ENCODE measurements around the gene CEP68.

- TF ChIP-seq, protein P1, sequence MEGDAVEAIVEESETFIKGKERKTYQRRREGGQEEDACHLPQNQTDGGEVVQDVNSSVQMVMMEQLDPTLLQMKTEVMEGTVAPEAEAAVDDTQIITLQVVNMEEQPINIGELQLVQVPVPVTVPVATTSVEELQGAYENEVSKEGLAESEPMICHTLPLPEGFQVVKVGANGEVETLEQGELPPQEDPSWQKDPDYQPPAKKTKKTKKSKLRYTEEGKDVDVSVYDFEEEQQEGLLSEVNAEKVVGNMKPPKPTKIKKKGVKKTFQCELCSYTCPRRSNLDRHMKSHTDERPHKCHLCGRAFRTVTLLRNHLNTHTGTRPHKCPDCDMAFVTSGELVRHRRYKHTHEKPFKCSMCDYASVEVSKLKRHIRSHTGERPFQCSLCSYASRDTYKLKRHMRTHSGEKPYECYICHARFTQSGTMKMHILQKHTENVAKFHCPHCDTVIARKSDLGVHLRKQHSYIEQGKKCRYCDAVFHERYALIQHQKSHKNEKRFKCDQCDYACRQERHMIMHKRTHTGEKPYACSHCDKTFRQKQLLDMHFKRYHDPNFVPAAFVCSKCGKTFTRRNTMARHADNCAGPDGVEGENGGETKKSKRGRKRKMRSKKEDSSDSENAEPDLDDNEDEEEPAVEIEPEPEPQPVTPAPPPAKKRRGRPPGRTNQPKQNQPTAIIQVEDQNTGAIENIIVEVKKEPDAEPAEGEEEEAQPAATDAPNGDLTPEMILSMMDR (IDR thresholded peaks at IDR 0.05): no peak
- TF ChIP-seq POLR2A (IDR thresholded peaks at IDR 0.05): no peak
- no peak for TF ChIP-seq EP300 (IDR thresholded peaks at IDR 0.05)
- no peak for TF ChIP-seq POLR2AphosphoS5 (IDR thresholded peaks at IDR 0.05)
Observed at GRCh38 chr2:65073879-65074565, 17.8 kb downstream of the CEP68 start.
